GM12878 (cell line): ENCODE results near the gene MAML3. TPM values are rescaled to one million over a fixed set of nuclear protein-coding genes. Genes with fewer than 3 reads are reported as not detected.

Experiments used
- BHLHE40 ChIP-seq, 2 experiments: fragments of 450-650 bp in 1 of 2; IDR thresholded peaks; 2 replicates each; pipeline ENCODE4 v1.6.1; 2011 to 2017; ENCODE audit warnings: low read depth in 2 of 2, borderline replicate concordance in 1 of 2, improper control_type of control experiment in 1 of 2, low read length in 1 of 2, mild to moderate bottlenecking in 1 of 2
- BRCA1 ChIP-seq: IDR thresholded peaks from 2 replicates; pipeline ENCODE4 v1.6.1; 2011; ENCODE audit warnings: low read depth, low read length, improper control_type of control experiment
- CBX5 ChIP-seq: sonication (generic); IDR thresholded peaks from 2 replicates; pipeline ENCODE4 v1.6.1; 2016; ENCODE audit warnings: low read depth, moderate library complexity, mild to moderate bottlenecking, inconsistent platforms
- CHD4 ChIP-seq: fragments of 200-600 bp; sonication (generic); IDR thresholded peaks from 2 replicates; pipeline ENCODE4 v1.6.1; 2016; ENCODE audit warnings: mild to moderate bottlenecking
- EP300 ChIP-seq, 2 experiments: fragments of 150-350 bp in 1 of 2; IDR thresholded peaks; 2 replicates each; pipeline ENCODE4 v1.6.1; 2011 to 2012; ENCODE audit warnings: low read depth in 2 of 2, low read length in 2 of 2, borderline replicate concordance in 1 of 2, improper control_type of control experiment in 1 of 2, inconsistent platforms in 1 of 2; ENCODE audit not compliant: control insufficient read depth in 1 of 2
- HDGF ChIP-seq: fragments of 450-650 bp; IDR thresholded peaks from 2 replicates; pipeline ENCODE4 v1.6.1; 2016; ENCODE audit warnings: antibody characterized with exemption
- MTA3 ChIP-seq: IDR thresholded peaks from 2 replicates; pipeline ENCODE4 v1.6.1; 2012; ENCODE audit warnings: low read length, inconsistent platforms, borderline replicate concordance
- MYC ChIP-seq: IDR thresholded peaks from 2 replicates; pipeline ENCODE4 v1.6.1; 2011; ENCODE audit warnings: mild to moderate bottlenecking, low read length, moderate library complexity, inconsistent platforms; ENCODE audit not compliant: insufficient read depth, insufficient replicate concordance, insufficient read length, severe bottlenecking
- SMAD5 ChIP-seq: IDR thresholded peaks from 2 replicates; pipeline ENCODE4 v1.6.1; 2016; ENCODE audit warnings: antibody characterized with exemption, low read depth
- SP1 ChIP-seq: IDR thresholded peaks from one replicate; pipeline ENCODE4 v1.6.1; 2011; ENCODE audit warnings: low read depth, low read length
- TAF1 ChIP-seq: IDR thresholded peaks from 2 replicates; pipeline ENCODE4 v1.6.1; 2011; ENCODE audit warnings: mild to moderate bottlenecking, low read depth, low read length, borderline replicate concordance
- polyA plus RNA-seq, 11 experiments: library from polyadenylated mRNA; depleted of rRNA in 4 of 11; unstranded in 6 of 11; stranded (reverse) in 5 of 11; fragments of >200 nt; fragmentation: Nextera tagmentation in 4 of 11; fragmentation: Illumina TruSeq in 1 of 11; extraction: Ambion mirVana in 4 of 11; extraction: Trizol in 1 of 11; gene quantifications; 1 replicate in 1 of 11; 2 replicates in 10 of 11; pipeline versions ENCODE4 v1.2.1 to v1.2.3, GENCODE V29; 2011 to 2016; ENCODE audit warnings: inconsistent platforms in 2 of 11, missing spikeins in 2 of 11, low read depth in 1 of 11
- total RNA-seq, 4 experiments: library from RNA; depleted of rRNA in 3 of 4; stranded (reverse); fragments of >200 nt in 3 of 4; fragmentation: Illumina TruSeq in 1 of 4; extraction: Trizol in 1 of 4; gene quantifications; 2 replicates each; pipeline versions ENCODE4 v1.2.1 to v1.2.3, GENCODE V29; 2013 to 2021
- TF ChIP-seq, protein P1 (sequence below): IDR thresholded peaks from 2 replicates; pipeline ENCODE4 v1.6.1; 2012; ENCODE audit warnings: low read length, inconsistent platforms
- TF ChIP-seq, protein P2 (sequence below): fragments of 450-650 bp; IDR thresholded peaks from 2 replicates; pipeline ENCODE4 v1.6.1; 2017; ENCODE audit warnings: mild to moderate bottlenecking
- TF ChIP-seq, protein P3 (sequence below): fragments of 450-650 bp; IDR thresholded peaks from 2 replicates; pipeline ENCODE4 v1.6.1; 2017; ENCODE audit warnings: mild to moderate bottlenecking, low read depth, inconsistent platforms; ENCODE audit not compliant: poor library complexity, severe bottlenecking
- TF ChIP-seq, protein P4 (sequence below): IDR thresholded peaks from 2 replicates; pipeline ENCODE4 v1.6.1; 2012; ENCODE audit warnings: improper control_type of control experiment, low read depth, low read length; ENCODE audit not compliant: insufficient replicate concordance
- TF ChIP-seq, protein P5 (sequence below), 3 experiments: IDR thresholded peaks in 2 of 3; conservative IDR thresholded peaks in 1 of 3; 2 replicates each; pipeline ENCODE4 v1.5.1; 2011; ENCODE audit warnings: low read depth in 3 of 3, low read length in 3 of 3, mild to moderate bottlenecking in 3 of 3, control low read depth in 2 of 3, moderate library complexity in 2 of 3, inconsistent platforms in 1 of 3, mixed read lengths in 1 of 3; ENCODE audit not compliant: control insufficient read depth in 2 of 3, insufficient read depth in 1 of 3; ENCODE audit errors: extremely low read depth in 1 of 3

The MAML3 gene
- total and polyA plus RNA-seq, 10 of the 15 experiments (the other 5 are each of a cell fraction or from before 2014, with no cell fraction given), result under 0.01 to 0.53 (median 0.06) TPM; not detected in 2

DNA sequence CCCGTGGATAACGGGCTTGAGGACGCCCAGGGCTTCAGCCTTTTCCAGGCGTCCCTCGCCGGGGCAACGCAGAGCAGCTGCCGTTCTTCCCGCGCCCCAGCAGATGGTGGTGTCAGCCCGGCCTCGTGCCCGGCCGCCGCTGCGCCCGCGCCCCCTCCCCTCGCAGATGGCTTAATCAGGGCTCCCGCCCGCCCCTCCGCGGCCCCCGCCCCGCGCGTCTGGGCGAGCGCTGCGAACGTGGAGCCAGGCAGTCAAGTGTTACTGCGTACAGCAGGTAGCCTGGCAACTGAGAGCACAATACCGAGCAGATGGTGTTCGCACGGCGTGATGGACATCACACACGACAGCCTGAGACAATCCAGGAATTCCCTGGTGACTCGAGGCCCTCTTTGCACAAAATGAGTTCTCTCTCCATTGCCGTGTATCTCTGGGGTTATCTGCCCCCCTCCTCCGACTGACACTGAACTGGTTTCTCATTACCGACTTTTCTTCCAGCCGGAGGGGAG, 419.1 kb downstream of the MAML3 start (continued):
- TF ChIP-seq CHD4 (no peak), TAF1 (no peak), EP300 (IDR thresholded peaks at IDR 0.05; ENCODE audit: borderline replicate concordance in 1 of 2, control insufficient read depth in 1 of 2, low read depth in 2 of 2, low read length in 2 of 2) (no peak), BRCA1 (no peak), SP1 (no peak), CBX5 (no peak), SMAD5 (no peak), HDGF (no peak), MYC (no peak), MTA3 (no peak), BHLHE40 (IDR thresholded peaks at IDR 0.05; ENCODE audit: borderline replicate concordance in 1 of 2, low read depth in 2 of 2, low read length in 1 of 2) (peak in 1 of 2 experiments; percentile 12; a peak in 1 of 4 replicates)
- TF ChIP-seq, protein P1, sequence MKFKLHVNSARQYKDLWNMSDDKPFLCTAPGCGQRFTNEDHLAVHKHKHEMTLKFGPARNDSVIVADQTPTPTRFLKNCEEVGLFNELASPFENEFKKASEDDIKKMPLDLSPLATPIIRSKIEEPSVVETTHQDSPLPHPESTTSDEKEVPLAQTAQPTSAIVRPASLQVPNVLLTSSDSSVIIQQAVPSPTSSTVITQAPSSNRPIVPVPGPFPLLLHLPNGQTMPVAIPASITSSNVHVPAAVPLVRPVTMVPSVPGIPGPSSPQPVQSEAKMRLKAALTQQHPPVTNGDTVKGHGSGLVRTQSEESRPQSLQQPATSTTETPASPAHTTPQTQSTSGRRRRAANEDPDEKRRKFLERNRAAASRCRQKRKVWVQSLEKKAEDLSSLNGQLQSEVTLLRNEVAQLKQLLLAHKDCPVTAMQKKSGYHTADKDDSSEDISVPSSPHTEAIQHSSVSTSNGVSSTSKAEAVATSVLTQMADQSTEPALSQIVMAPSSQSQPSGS, result no peak
- TF ChIP-seq, protein P2, sequence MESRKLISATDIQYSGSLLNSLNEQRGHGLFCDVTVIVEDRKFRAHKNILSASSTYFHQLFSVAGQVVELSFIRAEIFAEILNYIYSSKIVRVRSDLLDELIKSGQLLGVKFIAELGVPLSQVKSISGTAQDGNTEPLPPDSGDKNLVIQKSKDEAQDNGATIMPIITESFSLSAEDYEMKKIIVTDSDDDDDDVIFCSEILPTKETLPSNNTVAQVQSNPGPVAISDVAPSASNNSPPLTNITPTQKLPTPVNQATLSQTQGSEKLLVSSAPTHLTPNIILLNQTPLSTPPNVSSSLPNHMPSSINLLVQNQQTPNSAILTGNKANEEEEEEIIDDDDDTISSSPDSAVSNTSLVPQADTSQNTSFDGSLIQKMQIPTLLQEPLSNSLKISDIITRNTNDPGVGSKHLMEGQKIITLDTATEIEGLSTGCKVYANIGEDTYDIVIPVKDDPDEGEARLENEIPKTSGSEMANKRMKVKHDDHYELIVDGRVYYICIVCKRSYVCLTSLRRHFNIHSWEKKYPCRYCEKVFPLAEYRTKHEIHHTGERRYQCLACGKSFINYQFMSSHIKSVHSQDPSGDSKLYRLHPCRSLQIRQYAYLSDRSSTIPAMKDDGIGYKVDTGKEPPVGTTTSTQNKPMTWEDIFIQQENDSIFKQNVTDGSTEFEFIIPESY, result no peak
- TF ChIP-seq, protein P3, sequence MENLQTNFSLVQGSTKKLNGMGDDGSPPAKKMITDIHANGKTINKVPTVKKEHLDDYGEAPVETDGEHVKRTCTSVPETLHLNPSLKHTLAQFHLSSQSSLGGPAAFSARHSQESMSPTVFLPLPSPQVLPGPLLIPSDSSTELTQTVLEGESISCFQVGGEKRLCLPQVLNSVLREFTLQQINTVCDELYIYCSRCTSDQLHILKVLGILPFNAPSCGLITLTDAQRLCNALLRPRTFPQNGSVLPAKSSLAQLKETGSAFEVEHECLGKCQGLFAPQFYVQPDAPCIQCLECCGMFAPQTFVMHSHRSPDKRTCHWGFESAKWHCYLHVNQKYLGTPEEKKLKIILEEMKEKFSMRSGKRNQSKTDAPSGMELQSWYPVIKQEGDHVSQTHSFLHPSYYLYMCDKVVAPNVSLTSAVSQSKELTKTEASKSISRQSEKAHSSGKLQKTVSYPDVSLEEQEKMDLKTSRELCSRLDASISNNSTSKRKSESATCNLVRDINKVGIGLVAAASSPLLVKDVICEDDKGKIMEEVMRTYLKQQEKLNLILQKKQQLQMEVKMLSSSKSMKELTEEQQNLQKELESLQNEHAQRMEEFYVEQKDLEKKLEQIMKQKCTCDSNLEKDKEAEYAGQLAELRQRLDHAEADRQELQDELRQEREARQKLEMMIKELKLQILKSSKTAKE, result no peak
- TF ChIP-seq, protein P4, sequence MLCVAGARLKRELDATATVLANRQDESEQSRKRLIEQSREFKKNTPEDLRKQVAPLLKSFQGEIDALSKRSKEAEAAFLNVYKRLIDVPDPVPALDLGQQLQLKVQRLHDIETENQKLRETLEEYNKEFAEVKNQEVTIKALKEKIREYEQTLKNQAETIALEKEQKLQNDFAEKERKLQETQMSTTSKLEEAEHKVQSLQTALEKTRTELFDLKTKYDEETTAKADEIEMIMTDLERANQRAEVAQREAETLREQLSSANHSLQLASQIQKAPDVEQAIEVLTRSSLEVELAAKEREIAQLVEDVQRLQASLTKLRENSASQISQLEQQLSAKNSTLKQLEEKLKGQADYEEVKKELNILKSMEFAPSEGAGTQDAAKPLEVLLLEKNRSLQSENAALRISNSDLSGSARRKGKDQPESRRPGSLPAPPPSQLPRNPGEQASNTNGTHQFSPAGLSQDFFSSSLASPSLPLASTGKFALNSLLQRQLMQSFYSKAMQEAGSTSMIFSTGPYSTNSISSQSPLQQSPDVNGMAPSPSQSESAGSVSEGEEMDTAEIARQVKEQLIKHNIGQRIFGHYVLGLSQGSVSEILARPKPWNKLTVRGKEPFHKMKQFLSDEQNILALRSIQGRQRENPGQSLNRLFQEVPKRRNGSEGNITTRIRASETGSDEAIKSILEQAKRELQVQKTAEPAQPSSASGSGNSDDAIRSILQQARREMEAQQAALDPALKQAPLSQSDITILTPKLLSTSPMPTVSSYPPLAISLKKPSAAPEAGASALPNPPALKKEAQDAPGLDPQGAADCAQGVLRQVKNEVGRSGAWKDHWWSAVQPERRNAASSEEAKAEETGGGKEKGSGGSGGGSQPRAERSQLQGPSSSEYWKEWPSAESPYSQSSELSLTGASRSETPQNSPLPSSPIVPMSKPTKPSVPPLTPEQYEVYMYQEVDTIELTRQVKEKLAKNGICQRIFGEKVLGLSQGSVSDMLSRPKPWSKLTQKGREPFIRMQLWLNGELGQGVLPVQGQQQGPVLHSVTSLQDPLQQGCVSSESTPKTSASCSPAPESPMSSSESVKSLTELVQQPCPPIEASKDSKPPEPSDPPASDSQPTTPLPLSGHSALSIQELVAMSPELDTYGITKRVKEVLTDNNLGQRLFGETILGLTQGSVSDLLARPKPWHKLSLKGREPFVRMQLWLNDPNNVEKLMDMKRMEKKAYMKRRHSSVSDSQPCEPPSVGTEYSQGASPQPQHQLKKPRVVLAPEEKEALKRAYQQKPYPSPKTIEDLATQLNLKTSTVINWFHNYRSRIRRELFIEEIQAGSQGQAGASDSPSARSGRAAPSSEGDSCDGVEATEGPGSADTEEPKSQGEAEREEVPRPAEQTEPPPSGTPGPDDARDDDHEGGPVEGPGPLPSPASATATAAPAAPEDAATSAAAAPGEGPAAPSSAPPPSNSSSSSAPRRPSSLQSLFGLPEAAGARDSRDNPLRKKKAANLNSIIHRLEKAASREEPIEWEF, result no peak
- TF ChIP-seq, protein P5, sequence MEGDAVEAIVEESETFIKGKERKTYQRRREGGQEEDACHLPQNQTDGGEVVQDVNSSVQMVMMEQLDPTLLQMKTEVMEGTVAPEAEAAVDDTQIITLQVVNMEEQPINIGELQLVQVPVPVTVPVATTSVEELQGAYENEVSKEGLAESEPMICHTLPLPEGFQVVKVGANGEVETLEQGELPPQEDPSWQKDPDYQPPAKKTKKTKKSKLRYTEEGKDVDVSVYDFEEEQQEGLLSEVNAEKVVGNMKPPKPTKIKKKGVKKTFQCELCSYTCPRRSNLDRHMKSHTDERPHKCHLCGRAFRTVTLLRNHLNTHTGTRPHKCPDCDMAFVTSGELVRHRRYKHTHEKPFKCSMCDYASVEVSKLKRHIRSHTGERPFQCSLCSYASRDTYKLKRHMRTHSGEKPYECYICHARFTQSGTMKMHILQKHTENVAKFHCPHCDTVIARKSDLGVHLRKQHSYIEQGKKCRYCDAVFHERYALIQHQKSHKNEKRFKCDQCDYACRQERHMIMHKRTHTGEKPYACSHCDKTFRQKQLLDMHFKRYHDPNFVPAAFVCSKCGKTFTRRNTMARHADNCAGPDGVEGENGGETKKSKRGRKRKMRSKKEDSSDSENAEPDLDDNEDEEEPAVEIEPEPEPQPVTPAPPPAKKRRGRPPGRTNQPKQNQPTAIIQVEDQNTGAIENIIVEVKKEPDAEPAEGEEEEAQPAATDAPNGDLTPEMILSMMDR (IDR thresholded peaks at IDR 0.05 in 2 of 3, conservative IDR thresholded peaks at IDR 0.05 in 1 of 3; ENCODE audit: control insufficient read depth in 2 of 3, extremely low read depth in 1 of 3, insufficient read depth in 1 of 3, low read depth in 3 of 3, low read length in 3 of 3), result peak; percentile 17 to 49 (median 49); a peak in 5 of 6 replicates
